ENCODE data around the gene EIF6.
A peak's percentile ranks its signal among the peaks of the same experiment; 100 is the strongest.
"Not testable (repeated sequence)": the region's sequence is repeated elsewhere in the genome, so short reads cannot be mapped to it uniquely, and the experiment has no call there.

EIF6 gene

GRCh38 chr20:35316086-35316485 is 31.5 kb upstream of the EIF6 start:
- TF ChIP-seq CTCF (IDR thresholded peaks at IDR 0.05): no peak
- H3K4me3 Mint-ChIP-seq: no peak overlapping the region
- no peaks in the 10 kb centered on the region for H3K27me3 Mint-ChIP-seq (ENCODE audit: low read depth, poor library complexity)
- H3K27ac Mint-ChIP-seq: no peak overlapping the region
- H3K9me3 Mint-ChIP-seq: no peaks in the 10 kb centered on the region
- peaks cover 60% of the 10 kb centered on the region for H3K4me1 Mint-ChIP-seq
- DNase-seq: no peak
- H3K36me3 Mint-ChIP-seq (ENCODE audit: low read depth): peaks cover 17% of the 10 kb centered on the region

- H3K4me3 Mint-ChIP-seq; H3K27me3 Mint-ChIP-seq (ENCODE audit: low read depth, poor library complexity); DNase-seq; H3K9me3 Mint-ChIP-seq: not testable (repeated sequence)
- H3K4me1 Mint-ChIP-seq: peaks cover 55% of the 10 kb centered on the region
- H3K27ac Mint-ChIP-seq: peak overlapping the region; percentile 92
- peaks cover 20% of the 10 kb centered on the region for H3K36me3 Mint-ChIP-seq (ENCODE audit: low read depth)
These were observed 31.1 kb upstream of the EIF6 start for GRCh38 chr20:35315632-35316020.

GRCh38 chr20:35314816-35315631 is 30.5 kb upstream of the EIF6 start:
- DNase-seq: no peak
- no peak for TF ChIP-seq CTCF (IDR thresholded peaks at IDR 0.05)
- Mint-ChIP-seq H3K4me3 (no peak overlapping the region), H3K27me3 (ENCODE audit: low read depth, poor library complexity) (no peaks in the 10 kb centered on the region), H3K9me3 (no peaks in the 10 kb centered on the region), H3K4me1 (peaks cover 49% of the 10 kb centered on the region), H3K27ac (peak overlapping the region; percentile 92), H3K36me3 (ENCODE audit: low read depth) (peaks cover 22% of the 10 kb centered on the region)

GRCh38 chr20:35312318-35312717 is 27.7 kb upstream of the EIF6 start:
- TF ChIP-seq CTCF (IDR thresholded peaks at IDR 0.05): no peak
- Mint-ChIP-seq H3K27me3 (ENCODE audit: low read depth, poor library complexity) (peaks cover 2% of the 10 kb centered on the region), H3K4me1 (peaks cover 24% of the 10 kb centered on the region), H3K36me3 (ENCODE audit: low read depth) (peaks cover 25% of the 10 kb centered on the region), H3K27ac (no peak overlapping the region), H3K4me3 (no peak overlapping the region), H3K9me3 (no peaks in the 10 kb centered on the region)
- DNase-seq: no peak

- Mint-ChIP-seq H3K4me1 (peaks cover 24% of the 10 kb centered on the region), H3K36me3 (ENCODE audit: low read depth) (peaks cover 25% of the 10 kb centered on the region), H3K9me3 (no peaks in the 10 kb centered on the region), H3K27me3 (ENCODE audit: low read depth, poor library complexity) (peaks cover 2% of the 10 kb centered on the region), H3K4me3 (no peak overlapping the region), H3K27ac (no peak overlapping the region)
- no peak for DNase-seq
- TF ChIP-seq CTCF (IDR thresholded peaks at IDR 0.05): no peak
These were observed 27.2 kb upstream of the EIF6 start for GRCh38 chr20:35311822-35312221.

GRCh38 chr20:35311409-35311808 is 26.8 kb upstream of the EIF6 start:
- no peak overlapping the region for H3K4me3 Mint-ChIP-seq
- no peak for DNase-seq
- H3K36me3 Mint-ChIP-seq (ENCODE audit: low read depth): peaks cover 25% of the 10 kb centered on the region
- peaks cover 2% of the 10 kb centered on the region for H3K27me3 Mint-ChIP-seq (ENCODE audit: low read depth, poor library complexity)
- peaks cover 28% of the 10 kb centered on the region for H3K4me1 Mint-ChIP-seq
- no peaks in the 10 kb centered on the region for H3K9me3 Mint-ChIP-seq
- TF ChIP-seq CTCF (IDR thresholded peaks at IDR 0.05): no peak
- no peak overlapping the region for H3K27ac Mint-ChIP-seq

All from nephron progenitor cell (in vitro differentiated cells).